ENCODE measurements around the gene DLG5. TPM values are rescaled to one million over a fixed set of nuclear protein-coding genes. Genes with fewer than 3 reads are reported as not detected.

Gene DLG5
- total and polyA plus RNA-seq, 4 donors: 6.6 to 33.2 (median 15.8) TPM

GRCh38 chr10:77906951-77907421 is 19.6 kb downstream of the DLG5 start:
- ATAC-seq (ENCODE audit: insufficient read depth, low FRiP score) (no peak), DNase-seq (no peak)
- no peaks in the 10 kb centered on the region for H3K36me3 ChIP-seq (ENCODE audit: control insufficient read depth in 4 of 4, insufficient read depth in 4 of 4, low read length in 4 of 4)
- no peak overlapping the region for H3K4me3 ChIP-seq
- no peak overlapping the region for H3K9ac ChIP-seq (ENCODE audit: insufficient read depth in 1 of 2, low read length in 2 of 2)
- TF ChIP-seq CTCF (IDR thresholded peaks at IDR 0.05; ENCODE audit: control extremely low read depth, extremely low read depth): no peak
- H3K27me3 ChIP-seq (ENCODE audit: control insufficient read depth in 3 of 3, insufficient read depth in 3 of 3, low read length in 2 of 3): no peaks in the 10 kb centered on the region
- H3K4me1 ChIP-seq (ENCODE audit: control insufficient read depth in 5 of 5, insufficient read depth in 5 of 5, low read length in 5 of 5): peaks cover 0 to 18% (median 9%) of the 10 kb centered on the region in 5 donors
- 81 to 92% methylated on average over 5 of the region's 5 CpGs for WGBS, 2 donors
- no peak overlapping the region for H3K27ac ChIP-seq (ENCODE audit: low read depth in 1 of 2, low read length in 1 of 2)
- H3K9me3 ChIP-seq (ENCODE audit: control insufficient read depth in 4 of 4, insufficient read depth in 3 of 4, low read length in 3 of 4): no peaks in the 10 kb centered on the region

- 39 to 63% methylated on average over 1 of the region's 1 CpG for WGBS, 2 donors
- no peaks in the 10 kb centered on the region for H3K36me3 ChIP-seq (ENCODE audit: control insufficient read depth in 4 of 4, insufficient read depth in 4 of 4, low read length in 4 of 4)
- DNase-seq (no peak), ATAC-seq (ENCODE audit: insufficient read depth, low FRiP score) (no peak)
- no peak overlapping the region for H3K4me3 ChIP-seq
- TF ChIP-seq CTCF (IDR thresholded peaks at IDR 0.05; ENCODE audit: control extremely low read depth, extremely low read depth): no peak
- no peak overlapping the region for H3K27ac ChIP-seq (ENCODE audit: low read depth in 1 of 2, low read length in 1 of 2)
- no peaks in the 10 kb centered on the region for H3K27me3 ChIP-seq (ENCODE audit: control insufficient read depth in 3 of 3, insufficient read depth in 3 of 3, low read length in 2 of 3)
- peaks cover 0 to 17% (median 9%) of the 10 kb centered on the region in 5 donors for H3K4me1 ChIP-seq (ENCODE audit: control insufficient read depth in 5 of 5, insufficient read depth in 5 of 5, low read length in 5 of 5)
- no peaks in the 10 kb centered on the region for H3K9me3 ChIP-seq (ENCODE audit: control insufficient read depth in 4 of 4, insufficient read depth in 3 of 4, low read length in 3 of 4)
- no peak overlapping the region for H3K9ac ChIP-seq (ENCODE audit: insufficient read depth in 1 of 2, low read length in 2 of 2)
These were observed 20.8 kb downstream of the DLG5 start for GRCh38 chr10:77905781-77906180.

- peaks cover 0 to 15% (median 9%) of the 10 kb centered on the region in 5 donors for H3K4me1 ChIP-seq (ENCODE audit: control insufficient read depth in 5 of 5, insufficient read depth in 5 of 5, low read length in 5 of 5)
- no peak overlapping the region for H3K9ac ChIP-seq (ENCODE audit: insufficient read depth in 1 of 2, low read length in 2 of 2)
- no peaks in the 10 kb centered on the region for H3K9me3 ChIP-seq (ENCODE audit: control insufficient read depth in 4 of 4, insufficient read depth in 3 of 4, low read length in 3 of 4)
- no peak for TF ChIP-seq CTCF (IDR thresholded peaks at IDR 0.05; ENCODE audit: control extremely low read depth, extremely low read depth)
- H3K36me3 ChIP-seq (ENCODE audit: control insufficient read depth in 4 of 4, insufficient read depth in 4 of 4, low read length in 4 of 4): no peaks in the 10 kb centered on the region
- 84 to 88% methylated on average over 9 of the region's 9 CpGs for WGBS, 2 donors
- DNase-seq: no peak
- H3K27me3 ChIP-seq (ENCODE audit: control insufficient read depth in 3 of 3, insufficient read depth in 3 of 3, low read length in 2 of 3): no peaks in the 10 kb centered on the region
- ATAC-seq (ENCODE audit: insufficient read depth, low FRiP score): no peak
- no peak overlapping the region for H3K4me3 ChIP-seq
- H3K27ac ChIP-seq (ENCODE audit: low read depth in 1 of 2, low read length in 1 of 2): no peak overlapping the region
These were observed 21.3 kb downstream of the DLG5 start for GRCh38 chr10:77905086-77905748.
